AG10803 (cell line): Measurements from ENCODE around the gene STRBP.
"Not testable (repeated sequence)": the region's sequence is repeated elsewhere in the genome, so short reads cannot be mapped to it uniquely, and the experiment has no call there.

ENCODE experiments used
- DNase-seq: peaks from one replicate; pipeline ENCODE4 v3.0.0; 2010; ENCODE audit warnings: low read depth
- H3K4me3 ChIP-seq: 2 replicates; pipeline ENCODE4 v1.5.1; 2011; ENCODE audit warnings: mild to moderate bottlenecking, low read length, control low read depth
- CTCF ChIP-seq: conservative IDR thresholded peaks from 2 replicates; pipeline ENCODE4 v1.5.1; 2011; ENCODE audit warnings: mild to moderate bottlenecking, low read length, control low read depth, inconsistent platforms

Gene STRBP

DNA sequence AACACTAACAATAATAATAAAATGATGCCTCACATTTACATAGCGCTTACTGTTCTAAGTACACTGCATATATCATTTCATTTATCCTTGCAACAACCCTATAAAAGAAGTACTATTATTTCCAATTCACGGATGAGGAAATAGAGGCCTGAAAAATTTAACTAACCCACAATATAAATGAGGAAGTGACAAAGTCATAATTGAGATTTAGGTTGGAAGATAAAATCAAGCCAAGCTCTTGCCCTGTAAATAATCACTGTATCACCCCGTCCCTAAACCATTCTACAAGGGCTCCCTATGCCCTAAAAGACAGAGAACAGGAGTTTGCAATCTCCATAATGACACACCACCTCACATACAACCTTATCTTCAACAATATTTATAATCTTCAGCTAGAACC, 49.6 kb downstream of the STRBP start:
- no peak overlapping the region for H3K4me3 ChIP-seq
- no peak for DNase-seq
- TF ChIP-seq CTCF: no peak

GRCh38 chr9:123217128-123217654, 51.2 kb downstream of the STRBP start:
- no peak overlapping the region for H3K4me3 ChIP-seq
- no peak for TF ChIP-seq CTCF
- DNase-seq: peak; percentile 47

GRCh38 chr9:123216251-123216797, 52.1 kb downstream of the STRBP start:
- no peak overlapping the region for H3K4me3 ChIP-seq
- DNase-seq: no peak
- TF ChIP-seq CTCF: no peak

DNA sequence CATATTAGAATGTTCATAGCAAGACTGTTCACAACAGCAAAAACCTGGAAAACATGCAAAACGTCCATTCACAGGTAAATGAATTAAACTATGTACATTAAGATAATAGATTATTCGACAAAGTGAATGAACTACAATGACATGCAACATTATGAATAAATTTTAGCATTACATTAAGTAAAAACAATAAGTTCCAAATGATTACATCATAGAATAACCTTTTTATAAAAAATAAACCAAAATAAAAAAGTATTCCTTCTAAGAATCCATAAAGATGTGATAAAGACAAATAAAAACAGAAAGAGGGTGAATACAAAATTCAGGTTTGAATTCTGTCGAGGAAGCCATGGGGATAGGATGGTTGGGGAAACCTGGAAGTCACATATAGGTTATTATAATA, 57.3 kb downstream of the STRBP start:
- H3K4me3 ChIP-seq: no peak overlapping the region
- DNase-seq: no peak
- no peak for TF ChIP-seq CTCF

- H3K4me3 ChIP-seq: no peak overlapping the region
- DNase-seq: no peak
- no peak for TF ChIP-seq CTCF
Measured at GRCh38 chr9:123208626-123209174, 59.7 kb downstream of the STRBP start.

- TF ChIP-seq CTCF: no peak
- no peak overlapping the region for H3K4me3 ChIP-seq
- DNase-seq: no peak
Measured at GRCh38 chr9:123206065-123206464, 62.3 kb downstream of the STRBP start.

GRCh38 chr9:123201083-123201482, 67.3 kb downstream of the STRBP start:
- H3K4me3 ChIP-seq: no peak overlapping the region
- no peak for DNase-seq
- no peak for TF ChIP-seq CTCF

GRCh38 chr9:123200469-123200868, 67.9 kb downstream of the STRBP start:
- not testable (repeated sequence) for DNase-seq, H3K4me3 ChIP-seq
